ENCODE data around the gene SYNJ2.

DNA sequence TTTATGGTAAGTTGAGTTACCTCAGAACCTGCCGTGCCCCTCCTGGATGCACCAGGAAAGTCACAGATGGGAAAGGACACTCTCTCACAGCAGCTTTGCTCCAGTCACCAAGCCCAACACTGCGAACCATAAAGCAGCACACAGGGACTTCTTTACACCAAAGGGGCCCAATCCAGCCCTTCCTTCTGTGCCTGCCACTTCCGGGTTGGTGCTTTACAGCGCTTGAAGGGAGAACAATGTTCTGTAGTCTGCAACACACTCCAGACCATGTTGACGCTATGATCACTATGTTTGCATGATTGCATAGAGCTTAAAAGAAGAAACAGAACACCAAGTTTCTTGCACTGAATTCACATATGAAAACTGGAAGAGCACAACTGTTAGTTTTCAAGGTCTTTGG lies 129.3 kb downstream of the SYNJ2 start:
- TF ChIP-seq RAD21 (IDR thresholded peaks at IDR 0.05; ENCODE audit: low read length), result no peak
- TF ChIP-seq, protein P1, sequence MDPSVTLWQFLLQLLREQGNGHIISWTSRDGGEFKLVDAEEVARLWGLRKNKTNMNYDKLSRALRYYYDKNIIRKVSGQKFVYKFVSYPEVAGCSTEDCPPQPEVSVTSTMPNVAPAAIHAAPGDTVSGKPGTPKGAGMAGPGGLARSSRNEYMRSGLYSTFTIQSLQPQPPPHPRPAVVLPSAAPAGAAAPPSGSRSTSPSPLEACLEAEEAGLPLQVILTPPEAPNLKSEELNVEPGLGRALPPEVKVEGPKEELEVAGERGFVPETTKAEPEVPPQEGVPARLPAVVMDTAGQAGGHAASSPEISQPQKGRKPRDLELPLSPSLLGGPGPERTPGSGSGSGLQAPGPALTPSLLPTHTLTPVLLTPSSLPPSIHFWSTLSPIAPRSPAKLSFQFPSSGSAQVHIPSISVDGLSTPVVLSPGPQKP (IDR thresholded peaks at IDR 0.05; ENCODE audit: borderline replicate concordance, low read depth, low read length), result no peak
- TF ChIP-seq CTCF (conservative IDR thresholded peaks at IDR 0.05; ENCODE audit: low read depth, low read length), result no peak
- no peak for TF ChIP-seq POLR2A (IDR thresholded peaks at IDR 0.05; ENCODE audit: low read depth, low read length)
- no peak for TF ChIP-seq BHLHE40 (IDR thresholded peaks at IDR 0.05; ENCODE audit: low read depth, low read length)
- no peak for TF ChIP-seq MAZ (IDR thresholded peaks at IDR 0.05; ENCODE audit: borderline replicate concordance, low read depth, low read length)
- TF ChIP-seq SMC3 (IDR thresholded peaks at IDR 0.05; ENCODE audit: low read depth, low read length), result no peak
- no peak for TF ChIP-seq RCOR1 (IDR thresholded peaks at IDR 0.05; ENCODE audit: insufficient replicate concordance, low read length)
- TF ChIP-seq CEBPB (IDR thresholded peaks at IDR 0.05; ENCODE audit: low read depth, low read length), result no peak
